Coronary artery (tissue), 2 donors: ENCODE measurements around the gene IRS1.

ENCODE experiments used
- DNase-seq: peaks from one replicate; pipeline ENCODE4 v3.0.0-alpha.2; 2017; ENCODE audit warnings: low spot score
- H3K27ac ChIP-seq, 2 donors: fragments of 200-600 bp; sonication (generic); one replicate each; pipeline ENCODE4 v1.5.1; 2016 to 2019
- H3K4me3 ChIP-seq: fragments of 200-600 bp; sonication (generic); 2 replicates; pipeline ENCODE4 v1.5.1; 2016; ENCODE audit warnings: mild to moderate bottlenecking, moderate library complexity
- TF ChIP-seq, protein P1 (sequence below): fragments of 200-600 bp; sonication (generic); IDR thresholded peaks from one replicate; pipeline ENCODE4 v1.5.1; 2019; ENCODE audit warnings: antibody characterized with exemption

The IRS1 gene

DNA sequence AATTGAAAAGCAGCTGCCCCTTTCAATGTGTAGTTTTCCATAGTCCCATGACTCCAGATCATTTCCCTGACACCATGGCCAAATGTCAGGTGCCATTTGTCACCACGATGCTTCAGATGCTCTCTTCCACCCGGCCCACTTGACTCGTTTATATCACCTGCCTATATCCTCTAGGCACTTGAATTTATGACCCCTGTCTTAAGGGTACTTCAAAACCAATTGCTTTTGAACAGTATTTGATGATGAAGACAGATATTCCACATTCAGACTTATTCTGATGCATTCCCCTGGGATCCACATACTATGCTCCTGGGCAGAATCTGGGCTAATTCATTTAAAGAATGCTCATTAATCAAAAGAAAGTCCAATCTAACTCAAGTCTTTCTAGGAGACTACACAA, 19.3 kb upstream of the IRS1 start:
- TF ChIP-seq, protein P1, sequence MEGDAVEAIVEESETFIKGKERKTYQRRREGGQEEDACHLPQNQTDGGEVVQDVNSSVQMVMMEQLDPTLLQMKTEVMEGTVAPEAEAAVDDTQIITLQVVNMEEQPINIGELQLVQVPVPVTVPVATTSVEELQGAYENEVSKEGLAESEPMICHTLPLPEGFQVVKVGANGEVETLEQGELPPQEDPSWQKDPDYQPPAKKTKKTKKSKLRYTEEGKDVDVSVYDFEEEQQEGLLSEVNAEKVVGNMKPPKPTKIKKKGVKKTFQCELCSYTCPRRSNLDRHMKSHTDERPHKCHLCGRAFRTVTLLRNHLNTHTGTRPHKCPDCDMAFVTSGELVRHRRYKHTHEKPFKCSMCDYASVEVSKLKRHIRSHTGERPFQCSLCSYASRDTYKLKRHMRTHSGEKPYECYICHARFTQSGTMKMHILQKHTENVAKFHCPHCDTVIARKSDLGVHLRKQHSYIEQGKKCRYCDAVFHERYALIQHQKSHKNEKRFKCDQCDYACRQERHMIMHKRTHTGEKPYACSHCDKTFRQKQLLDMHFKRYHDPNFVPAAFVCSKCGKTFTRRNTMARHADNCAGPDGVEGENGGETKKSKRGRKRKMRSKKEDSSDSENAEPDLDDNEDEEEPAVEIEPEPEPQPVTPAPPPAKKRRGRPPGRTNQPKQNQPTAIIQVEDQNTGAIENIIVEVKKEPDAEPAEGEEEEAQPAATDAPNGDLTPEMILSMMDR, result no peak
- DNase-seq, result no peak
- Histone ChIP-seq H3K27ac (no peak overlapping the region), H3K4me3 (no peak overlapping the region)

DNA sequence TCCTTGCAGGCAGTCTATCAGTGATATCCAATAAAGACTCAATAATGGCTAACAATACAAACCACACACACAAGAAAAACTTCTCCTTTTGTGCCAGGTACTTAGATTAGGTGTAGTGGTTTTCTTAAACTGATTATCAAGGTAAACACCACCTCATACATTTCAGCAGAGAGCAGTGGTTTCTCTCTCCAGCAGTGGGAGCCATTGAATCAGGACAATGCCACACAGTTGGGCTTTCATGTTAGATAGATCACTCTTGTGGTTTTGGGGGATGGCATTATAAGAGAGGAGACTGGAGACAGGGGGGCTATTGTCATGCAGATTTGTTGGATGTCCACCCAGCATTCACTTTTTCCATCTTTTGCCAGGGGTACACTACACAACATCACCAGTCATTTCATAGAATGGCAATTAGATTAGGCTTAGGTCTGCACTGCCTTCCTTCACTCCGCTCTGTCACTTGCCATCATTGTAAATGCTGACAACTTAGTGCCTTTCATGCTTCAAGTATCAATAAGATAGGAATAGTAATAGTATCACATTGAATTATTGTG, 13.6 kb upstream of the IRS1 start:
- TF ChIP-seq, protein P1, result no peak
- Histone ChIP-seq H3K27ac (no peak overlapping the region), H3K4me3 (no peak overlapping the region)
- no peak for DNase-seq

DNA sequence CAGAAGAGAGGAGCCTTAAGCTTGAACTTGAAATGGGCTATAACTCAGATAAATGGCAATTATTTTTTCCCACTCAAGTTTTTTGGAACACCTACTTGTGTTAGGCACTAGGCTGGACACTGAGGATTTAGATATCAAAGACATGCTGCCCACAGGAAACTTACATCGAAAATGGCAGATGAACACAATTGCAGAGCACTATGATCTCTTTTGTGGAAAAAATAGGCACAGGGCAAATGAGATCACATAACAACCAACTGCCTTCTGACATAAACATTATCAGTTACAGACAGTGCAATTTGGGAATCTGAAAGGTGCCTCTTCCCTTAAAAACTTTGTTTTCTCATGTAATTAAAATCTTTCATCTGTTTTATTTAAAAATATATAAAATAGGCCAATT, 3.8 kb upstream of the IRS1 start:
- H3K27ac ChIP-seq, result no peak overlapping the region
- no peak for DNase-seq
- TF ChIP-seq, protein P1, result no peak

DNA sequence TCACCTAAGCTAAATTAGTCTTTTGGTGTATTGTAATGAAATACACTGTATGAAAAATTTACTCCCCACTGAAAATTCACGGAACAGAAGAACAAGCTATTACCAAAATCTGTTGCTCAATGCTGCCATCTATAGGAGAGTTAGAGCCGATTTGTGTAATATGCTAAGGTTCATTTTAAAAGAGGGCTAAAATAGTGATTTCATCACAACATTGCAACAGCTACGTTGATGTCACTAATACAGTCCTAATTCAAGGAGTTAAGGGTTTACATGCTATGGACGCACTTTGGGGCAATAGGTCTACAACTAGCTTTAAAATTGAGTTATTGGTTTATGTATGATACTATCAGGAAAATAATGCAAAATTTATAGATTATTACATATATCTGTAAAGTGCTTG, 3.0 kb upstream of the IRS1 start:
- Histone ChIP-seq H3K4me3 (no peak overlapping the region), H3K27ac (no peak overlapping the region)
- TF ChIP-seq, protein P1, result peak; percentile 34
- DNase-seq, result no peak

More for the DNA sequence above, 3.8 kb upstream of the IRS1 start:
- H3K4me3 ChIP-seq, result no peak overlapping the region

DNA sequence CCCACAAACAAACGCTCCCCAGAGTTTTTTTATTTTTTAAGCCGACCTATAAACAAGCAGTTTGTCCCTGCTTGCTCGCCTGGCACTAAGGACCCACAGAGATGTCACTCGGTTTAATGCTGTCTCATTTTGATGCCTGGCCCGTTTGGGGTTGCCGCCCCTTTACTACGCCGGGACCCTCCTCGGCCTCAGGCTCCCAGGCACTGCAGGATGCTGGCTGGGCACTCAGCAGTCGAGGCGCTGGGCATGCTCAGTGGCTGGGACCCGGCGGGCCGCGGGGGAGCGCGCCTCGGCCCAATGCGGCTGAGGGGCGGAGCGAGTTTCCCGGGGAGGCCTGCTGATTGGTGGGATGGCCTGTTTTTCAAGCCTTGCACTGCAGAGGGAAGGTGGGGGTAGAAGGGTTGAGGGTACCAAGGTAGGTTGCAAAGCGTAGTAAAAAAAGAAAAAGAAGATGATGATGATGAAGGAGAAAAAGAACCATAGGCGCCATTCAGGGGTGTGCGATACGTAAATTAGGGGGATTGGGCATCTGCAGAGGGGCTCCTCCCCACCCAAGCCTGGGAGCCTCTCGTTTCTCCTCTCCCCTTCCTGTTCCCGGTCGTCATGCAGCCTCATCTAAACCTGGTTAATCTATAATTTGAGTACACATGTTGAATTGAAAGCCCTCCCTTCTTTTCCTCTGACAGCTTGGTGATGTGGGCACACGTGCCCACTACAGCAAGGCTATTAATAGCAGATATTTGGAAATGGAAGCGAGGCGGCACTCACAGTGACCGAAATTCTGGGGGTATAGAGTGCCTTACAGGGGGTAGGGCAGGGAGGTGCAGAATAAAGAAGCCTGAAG, 1.5 kb upstream of the IRS1 start:
- TF ChIP-seq, protein P1, result no peak
- Histone ChIP-seq H3K4me3 (peak overlapping the region; percentile 86), H3K27ac (peak overlapping the region; percentile 90 to 91)
- DNase-seq, result peak; percentile 87

DNA sequence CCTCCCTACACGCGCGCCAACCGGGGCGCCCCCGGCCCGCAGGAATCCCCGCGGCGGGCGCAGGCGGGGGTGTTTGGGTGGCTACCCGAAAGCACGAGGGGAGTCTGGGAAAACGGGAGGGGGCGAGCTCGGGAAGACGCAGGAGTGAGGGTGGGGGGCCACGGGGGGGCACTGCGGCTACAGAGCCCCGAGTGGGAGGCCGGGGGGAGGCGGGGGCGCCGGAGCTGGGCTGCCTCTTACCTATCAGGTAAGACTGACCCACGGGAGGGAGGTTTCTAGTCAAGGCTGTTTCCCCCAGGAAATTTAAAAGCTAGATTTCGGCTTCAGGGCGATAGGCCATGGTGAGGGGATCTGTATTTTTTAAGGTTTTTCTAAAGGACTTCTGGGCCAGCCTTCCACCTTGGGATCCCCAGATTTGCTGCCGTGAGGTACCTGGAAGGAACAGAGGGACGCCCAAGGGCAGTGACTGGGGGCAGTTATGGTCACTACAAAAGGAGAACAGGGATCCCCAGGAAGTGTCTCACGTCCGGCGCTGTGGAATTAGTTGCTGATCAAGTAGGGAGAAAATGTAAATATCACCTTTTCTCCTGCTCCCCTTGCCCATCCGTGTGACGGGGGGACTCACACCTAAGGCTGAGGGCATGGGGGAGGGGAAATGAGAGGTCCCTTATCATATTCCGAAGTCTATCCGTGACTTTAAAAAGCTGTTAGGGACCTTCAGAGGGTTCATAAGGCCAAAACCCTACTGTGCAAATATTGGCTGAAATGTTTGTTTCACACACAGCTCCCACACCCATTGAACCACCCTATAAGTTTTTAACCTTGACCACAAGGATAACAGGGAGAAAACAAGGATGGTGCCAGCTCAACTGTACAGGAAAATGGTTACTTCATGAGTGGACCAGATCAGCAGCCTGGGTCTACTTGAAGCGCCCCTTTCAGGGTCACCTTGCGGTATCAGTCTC, 638 bp upstream of the IRS1 start:
- peak overlapping the region; percentile 90 to 91 for H3K27ac ChIP-seq
- H3K4me3 ChIP-seq, result peak overlapping the region; percentile 86
- peak; percentile 78 for DNase-seq
- TF ChIP-seq, protein P1, result no peak
